H1 (cell line): ENCODE results near the gene FGR. TPM values are rescaled to one million over a fixed set of nuclear protein-coding genes. Genes with fewer than 3 reads are reported as not detected.

Source experiments
- CTCF ChIA-PET: fragments of 300-600 bp; sonication (Branson Sonifier 250); formaldehyde crosslinking; loops from one replicate; lab custom pipeline; 2021; ENCODE audit not compliant: partially characterized antibody; lab: Charles Lee
- POLR2A ChIA-PET: fragments of 300-600 bp; sonication (Branson Sonifier 250); formaldehyde crosslinking; loops from one replicate; lab custom pipeline; 2021; ENCODE audit warnings: inconsistent platforms; ENCODE audit not compliant: partially characterized antibody; lab: Charles Lee
- DNase-seq, 2 experiments: peaks; one replicate each; pipeline versions ENCODE4 v3.0.0 to v3.0.0-alpha.2; 2010 to 2022; ENCODE audit warnings: low spot score in 2 of 2, low read depth in 1 of 2, mixed read lengths in 1 of 2
- FAIRE-seq: peaks from 2 replicates; lab custom pipeline; 2011; peaks lifted over from hg19 to GRCh38; lab: Jason Lieb, UNC
- H2AFZ ChIP-seq: 2 replicates; pipeline ENCODE4 v1.8.1; 2012; ENCODE audit warnings: low read length, inconsistent platforms
- H2AK5ac ChIP-seq: 2 replicates; pipeline ENCODE4 v1.6.1; 2013; ENCODE audit warnings: low read depth, low read length
- H2BK120ac ChIP-seq: replicated peaks from 2 replicates; pipeline ENCODE3; 2013; ENCODE audit warnings: low read depth, low read length, inconsistent platforms
- H2BK12ac ChIP-seq: 2 replicates; pipeline ENCODE4 v1.6.1; 2013; ENCODE audit warnings: low read depth, low read length
- H2BK15ac ChIP-seq: 2 replicates; pipeline ENCODE4 v1.6.1; 2013; ENCODE audit warnings: low read length
- H2BK20ac ChIP-seq: 2 replicates; pipeline ENCODE4 v1.6.1; 2013; ENCODE audit warnings: low read length
- H2BK5ac ChIP-seq: 2 replicates; pipeline ENCODE4 v1.6.1; 2013; ENCODE audit warnings: low read depth, low read length
- H3K14ac ChIP-seq: 2 replicates; pipeline ENCODE4 v1.6.1; 2013; ENCODE audit warnings: inconsistent platforms; ENCODE audit not compliant: insufficient read length
- H3K18ac ChIP-seq: 2 replicates; pipeline ENCODE4 v1.6.1; 2013; ENCODE audit warnings: low read length; ENCODE audit errors: extremely low read depth
- H3K23ac ChIP-seq: 2 replicates; pipeline ENCODE4 v1.6.1; 2013; ENCODE audit warnings: inconsistent platforms; ENCODE audit not compliant: insufficient read length
- H3K23me2 ChIP-seq: 2 replicates; pipeline ENCODE4 v1.6.1; 2013; ENCODE audit warnings: low read depth, low read length
- H3K27ac ChIP-seq: 2 replicates; pipeline ENCODE4 v1.6.1; 2011; ENCODE audit warnings: low read depth, low read length, inconsistent platforms
- H3K27me3 ChIP-seq, 4 experiments: replicated peaks in 1 of 4; 1 replicate in 1 of 4; 2 replicates in 3 of 4; pipeline versions ENCODE4 v1.6.1 to v1.8.1; 2011 to 2013; ENCODE audit warnings: low read length in 3 of 4, mild to moderate bottlenecking in 3 of 4, inconsistent platforms in 2 of 4, mixed read lengths in 2 of 4, moderate library complexity in 1 of 4; ENCODE audit not compliant: control insufficient read depth in 3 of 4, insufficient read depth in 3 of 4; ENCODE audit errors: extremely low read depth in 1 of 4
- H3K36me3 ChIP-seq, 4 experiments: 2 replicates each; pipeline versions ENCODE4 v1.6.1 to v1.8.1; 2011 to 2013; ENCODE audit warnings: mild to moderate bottlenecking in 4 of 4, low read length in 3 of 4, moderate library complexity in 2 of 4, control low read depth in 1 of 4, inconsistent platforms in 1 of 4; ENCODE audit not compliant: insufficient read depth in 4 of 4, control insufficient read depth in 2 of 4
- H3K4ac ChIP-seq: replicated peaks from 2 replicates; pipeline ENCODE3; 2013; ENCODE audit warnings: low read length, low read depth, mixed read lengths, inconsistent platforms; ENCODE audit not compliant: insufficient read length
- H3K4me1 ChIP-seq, 4 experiments: replicated peaks in 1 of 4; 1 replicate in 1 of 4; 2 replicates in 3 of 4; pipeline versions ENCODE4 v1.6.1 to v1.8.1; 2011 to 2013; ENCODE audit warnings: low read length in 3 of 4, inconsistent platforms in 2 of 4, mixed read lengths in 1 of 4; ENCODE audit not compliant: insufficient read depth in 4 of 4, control insufficient read depth in 3 of 4
- H3K4me2 ChIP-seq, 2 experiments: 2 replicates each; pipeline versions ENCODE4 v1.6.1 to v1.8.1; 2011 to 2013; ENCODE audit warnings: low read depth in 2 of 2, low read length in 2 of 2, control low read depth in 1 of 2, inconsistent platforms in 1 of 2, mild to moderate bottlenecking in 1 of 2; ENCODE audit not compliant: insufficient read depth in 1 of 2
- H3K4me3 ChIP-seq, 4 experiments: fragments of 200-600, 300-600 bp in 1 of 4; sonication (generic), shearing (Covaris generic), sonication (Bioruptor Twin) in 1 of 4; 2 replicates each; pipeline versions ENCODE4 v1.5.1 to v1.8.1; 2011 to 2016; ENCODE audit warnings: low read length in 4 of 4, low read depth in 3 of 4, control low read depth in 2 of 4, inconsistent platforms in 2 of 4, mild to moderate bottlenecking in 2 of 4, mixed read lengths in 1 of 4, moderate library complexity in 1 of 4; ENCODE audit not compliant: insufficient read depth in 2 of 4; ENCODE audit errors: extremely low read depth in 1 of 4
- H3K56ac ChIP-seq: replicated peaks from 2 replicates; pipeline ENCODE3; 2013; ENCODE audit warnings: low read depth, mild to moderate bottlenecking, mixed read lengths, low read length, inconsistent platforms; ENCODE audit not compliant: insufficient read length
- H3K79me1 ChIP-seq: 2 replicates; pipeline ENCODE4 v1.6.1; 2013; ENCODE audit warnings: low read depth, low read length, control low read depth
- H3K79me2 ChIP-seq, 2 experiments: 2 replicates each; pipeline versions ENCODE4 v1.6.1 to v1.8.1; 2012 to 2013; ENCODE audit warnings: low read length in 2 of 2, mild to moderate bottlenecking in 2 of 2, inconsistent platforms in 1 of 2; ENCODE audit not compliant: insufficient read depth in 2 of 2, control insufficient read depth in 1 of 2
- H3K9ac ChIP-seq, 4 experiments: replicated peaks in 1 of 4; 1 replicate in 1 of 4; 2 replicates in 3 of 4; pipeline versions ENCODE4 v1.6.1 to v1.8.1; 2011 to 2013; ENCODE audit warnings: low read depth in 3 of 4, low read length in 3 of 4, control low read depth in 2 of 4, mild to moderate bottlenecking in 2 of 4, moderate library complexity in 2 of 4, inconsistent platforms in 1 of 4; ENCODE audit errors: extremely low read depth in 1 of 4
- H3K9me3 ChIP-seq, 2 experiments: 2 replicates each; pipeline versions ENCODE4 v1.6.1 to v1.8.1; 2012 to 2013; ENCODE audit warnings: mild to moderate bottlenecking in 2 of 2, moderate library complexity in 2 of 2, control low read depth in 1 of 2, inconsistent platforms in 1 of 2, low read depth in 1 of 2, low read length in 1 of 2, mixed read lengths in 1 of 2; ENCODE audit not compliant: insufficient read depth in 2 of 2
- H4K20me1 ChIP-seq, 2 experiments: replicated peaks in 1 of 2; 2 replicates each; pipeline versions ENCODE3 to v1.8.1; 2011 to 2013; ENCODE audit warnings: inconsistent platforms in 2 of 2, low read length in 2 of 2, mild to moderate bottlenecking in 1 of 2; ENCODE audit not compliant: insufficient read depth in 2 of 2, control insufficient read depth in 1 of 2
- H4K5ac ChIP-seq: 2 replicates; pipeline ENCODE4 v1.6.1; 2013; ENCODE audit warnings: low read length, low read depth, mixed read lengths, inconsistent platforms; ENCODE audit not compliant: insufficient read length
- H4K8ac ChIP-seq: 2 replicates; pipeline ENCODE4 v1.8.0; 2013; ENCODE audit warnings: mild to moderate bottlenecking, moderate library complexity, low read length, inconsistent platforms; ENCODE audit not compliant: insufficient read depth; ENCODE audit errors: extremely low read depth
- H4K91ac ChIP-seq: replicated peaks from 2 replicates; pipeline ENCODE3; 2013; ENCODE audit warnings: low read length, mixed read lengths, inconsistent platforms; ENCODE audit not compliant: insufficient read length
- BCL11A ChIP-seq, 2 experiments: IDR thresholded peaks; one replicate each; pipeline ENCODE4 v1.6.1; 2011; ENCODE audit warnings: low read depth in 2 of 2, low read length in 2 of 2, mild to moderate bottlenecking in 2 of 2
- CBX5 ChIP-seq: fragments of 300-800, 300-1000 bp; sonication (generic); IDR thresholded peaks from 2 replicates; pipeline ENCODE4 v1.7.1; 2016; ENCODE audit warnings: antibody characterized with exemption, low read length, low read depth
- CEBPB ChIP-seq: IDR thresholded peaks from 2 replicates; pipeline ENCODE4 v1.6.1; 2012; ENCODE audit warnings: low read depth, low read length
- EGR1 ChIP-seq: IDR thresholded peaks from 2 replicates; pipeline ENCODE4 v1.6.1; 2011; ENCODE audit warnings: low read depth, low read length, borderline replicate concordance
- EZH2 ChIP-seq: fragments of 200-600 bp; sonication (generic); IDR thresholded peaks from 2 replicates; pipeline ENCODE4 v1.7.1; 2012; ENCODE audit warnings: low read depth, mild to moderate bottlenecking, moderate library complexity, low read length, inconsistent platforms; ENCODE audit not compliant: severe bottlenecking
- RFX5 ChIP-seq: IDR thresholded peaks from 2 replicates; pipeline ENCODE4 v1.6.1; 2011; ENCODE audit warnings: low read depth, low read length, improper control_type of control experiment, borderline replicate concordance
- WGBS, 2 experiments: shearing (Covaris generic) in 1 of 2; methylation state at CpG; one replicate each; pipeline versions ENCODE4 v1.1.6 to v1.1.7; 2013 to 2015; ENCODE audit warnings: low lambda C conversion rate in 2 of 2, mixed read lengths in 2 of 2, inconsistent platforms in 1 of 2, low coverage in 1 of 2, missing lambda C conversion rate in 1 of 2; ENCODE audit not compliant: insufficient replicate concordance in 2 of 2, insufficient coverage in 1 of 2, insufficient read length in 1 of 2; ENCODE audit errors: extremely low coverage in 1 of 2, missing lambda C conversion rate in 1 of 2; 5-methylcytosine and 5-hydroxymethylcytosine counted together
- polyA plus RNA-seq, 7 experiments: library from polyadenylated mRNA; depleted of rRNA in 3 of 7; stranded (reverse) in 5 of 7; unstranded in 2 of 7; fragments of >200 nt in 5 of 7; fragments of 200-250 nt in 2 of 7; gene quantifications; 1 replicate in 5 of 7; 2 replicates in 1 of 7; 4 replicates in 1 of 7; pipeline versions ENCODE4 v1.2.1 to v1.2.3, GENCODE V29; 2011 to 2013; ENCODE audit warnings: missing spikeins in 2 of 7, mixed read lengths in 2 of 7
- total RNA-seq: library from RNA; stranded (reverse); fragmentation: NEBNext Ultra II Directional; extraction: Animal tissue kit (Norgen Biotek cat#: 25700); gene quantifications from 2 replicates; pipeline ENCODE4 v1.2.1, GENCODE V29; 2021
- TF ChIP-seq, protein P1 (sequence below), 3 experiments: IDR thresholded peaks; 1 replicate in 2 of 3; 2 replicates in 1 of 3; pipeline versions ENCODE4 v1.5.1 to v1.6.1; 2011; ENCODE audit warnings: low read length in 3 of 3, mild to moderate bottlenecking in 3 of 3, inconsistent platforms in 2 of 3, low read depth in 1 of 3, moderate library complexity in 1 of 3; ENCODE audit not compliant: insufficient read depth in 1 of 3; ENCODE audit errors: control extremely low read depth in 1 of 3

The FGR gene
- total and polyA plus RNA-seq, 2 of the 8 experiments (the other 6 are each of a cell fraction or from before 2014, with no cell fraction given) = 0.22 to 0.95 TPM

DNA sequence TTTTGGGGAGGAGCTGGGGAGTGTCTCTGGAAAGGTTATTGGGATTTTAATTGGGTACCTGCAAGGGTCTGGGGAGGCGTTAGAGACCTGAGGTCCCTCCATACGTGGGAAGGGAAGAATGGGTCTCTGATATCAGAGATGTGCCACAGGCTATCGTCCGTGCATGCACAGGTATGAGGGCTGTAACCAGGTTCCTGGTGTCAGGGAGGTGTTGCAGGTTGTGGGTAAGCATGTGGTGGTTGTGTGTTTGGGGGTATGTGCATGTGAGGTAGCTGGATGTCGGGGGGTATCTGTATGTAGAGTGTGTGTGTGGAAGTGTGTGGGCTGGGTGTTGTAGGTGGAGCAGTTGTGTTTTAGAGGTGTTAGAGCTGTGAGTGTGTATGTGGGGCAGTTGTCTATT, 39.4 kb downstream of the FGR start:
- ChIA-PET CTCF (interaction anchor here (1.0 to 37.8 kb wide), 12 partner anchors 10 to 229 kb away, joined by 3 to 1807 read pairs (median 4); partner anchors contain the start of gene MAP3K6), POLR2A (interaction anchor here (0.7 to 13.5 kb wide), 6 partner anchors 9 to 99 kb away, joined by 3 to 355 read pairs (median 7); partner anchors contain the start of gene AHDC1)
- Histone ChIP-seq H3K27ac (no peak overlapping the region), H3K4ac (peak overlapping the region; percentile 42), H3K4me1 (peaks cover 26 to 76% (median 58%) of the 10 kb centered on the region in 4 experiments), H2BK12ac (no peak overlapping the region), H4K8ac (no peak overlapping the region), H3K23me2 (peaks cover 14% of the 10 kb centered on the region; the same call in 1 of the 2 replicates), H3K23ac (no peak overlapping the region), H3K27me3 (no peaks in the 10 kb centered on the region; a peak in 1 of 7 replicates), H2AK5ac (no peak overlapping the region), H2BK120ac (no peak overlapping the region), H4K20me1 (peaks cover 16 to 55% of the 10 kb centered on the region in 2 experiments), H2AFZ (no peak overlapping the region), H3K9ac (no peak overlapping the region), H2BK15ac (no peak overlapping the region), H3K79me1 (peaks cover 40% of the 10 kb centered on the region), H3K9me3 (no peaks in the 10 kb centered on the region), H3K14ac (no peak overlapping the region), H3K4me3 (no peak overlapping the region), H3K36me3 (no peaks in the 10 kb centered on the region), H3K18ac (no peak overlapping the region), H3K4me2 (peak overlapping the region in 1 of 2 experiments; percentile 64; a peak in 1 of 4 replicates), H4K5ac (no peak overlapping the region), H2BK5ac (no peak overlapping the region), H4K91ac (no peak overlapping the region), H3K56ac (no peak overlapping the region), H3K79me2 (peaks cover 5 to 89% of the 10 kb centered on the region in 2 experiments; a peak in 3 of 4 replicates), H2BK20ac (0 out of 2 replicates have a peak overlapping the region, but pooled peaks have one; percentile 32)
- FAIRE-seq (no peak), DNase-seq (no peak)
- 87% methylated on average over 5 of the region's 5 CpGs; no CpG with 5 or more reads in 1 of the 2 experiments for WGBS, 2 experiments
- TF ChIP-seq RFX5 (no peak), CBX5 (no peak), EZH2 (no peak), EGR1 (no peak), BCL11A (IDR thresholded peaks at IDR 0.05; ENCODE audit: low read depth in 2 of 2, low read length in 2 of 2) (no peak), CEBPB (no peak)
- TF ChIP-seq, protein P1, sequence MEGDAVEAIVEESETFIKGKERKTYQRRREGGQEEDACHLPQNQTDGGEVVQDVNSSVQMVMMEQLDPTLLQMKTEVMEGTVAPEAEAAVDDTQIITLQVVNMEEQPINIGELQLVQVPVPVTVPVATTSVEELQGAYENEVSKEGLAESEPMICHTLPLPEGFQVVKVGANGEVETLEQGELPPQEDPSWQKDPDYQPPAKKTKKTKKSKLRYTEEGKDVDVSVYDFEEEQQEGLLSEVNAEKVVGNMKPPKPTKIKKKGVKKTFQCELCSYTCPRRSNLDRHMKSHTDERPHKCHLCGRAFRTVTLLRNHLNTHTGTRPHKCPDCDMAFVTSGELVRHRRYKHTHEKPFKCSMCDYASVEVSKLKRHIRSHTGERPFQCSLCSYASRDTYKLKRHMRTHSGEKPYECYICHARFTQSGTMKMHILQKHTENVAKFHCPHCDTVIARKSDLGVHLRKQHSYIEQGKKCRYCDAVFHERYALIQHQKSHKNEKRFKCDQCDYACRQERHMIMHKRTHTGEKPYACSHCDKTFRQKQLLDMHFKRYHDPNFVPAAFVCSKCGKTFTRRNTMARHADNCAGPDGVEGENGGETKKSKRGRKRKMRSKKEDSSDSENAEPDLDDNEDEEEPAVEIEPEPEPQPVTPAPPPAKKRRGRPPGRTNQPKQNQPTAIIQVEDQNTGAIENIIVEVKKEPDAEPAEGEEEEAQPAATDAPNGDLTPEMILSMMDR (IDR thresholded peaks at IDR 0.05; ENCODE audit: control extremely low read depth in 1 of 3, insufficient read depth in 1 of 3, low read depth in 1 of 3, low read length in 3 of 3) = no peak
